ENCODE results near the gene ISL1. TPM values are rescaled to one million over a fixed set of nuclear protein-coding genes. Genes with fewer than 3 reads are reported as not detected.
A peak's percentile ranks its signal among the peaks of the same experiment; 100 is the strongest.

ISL1 gene
- total RNA-seq, 2 donors from 2014 or later, result 5.8 to 6.1 TPM

GRCh38 chr5:51398875-51399642, 15.8 kb downstream of the ISL1 start:
- Mint-ChIP-seq H3K27me3 (ENCODE audit: insufficient read depth) (peaks cover 90% of the 10 kb centered on the region), H3K36me3 (ENCODE audit: low read depth) (no peaks in the 10 kb centered on the region), H3K27ac (no peak overlapping the region), H3K4me1 (peaks cover 51% of the 10 kb centered on the region), H3K9me3 (no peaks in the 10 kb centered on the region), H3K4me3 (peak overlapping the region; percentile 64)
- no peaks in the 10 kb centered on the region for H3K36me3 ChIP-seq (ENCODE audit: control insufficient read depth, insufficient read depth, low read length)
- peak; percentile 81 for DNase-seq
- H3K9ac ChIP-seq (ENCODE audit: extremely low read depth, low read length, poor library complexity, severe bottlenecking), result no peak overlapping the region
- no peak overlapping the region for H3K27ac ChIP-seq (ENCODE audit: low read depth, low read length)
- peak overlapping the region; percentile 81 for H3K4me3 ChIP-seq (ENCODE audit: low read length)
- peaks cover 3% of the 10 kb centered on the region for H3K4me1 ChIP-seq (ENCODE audit: control insufficient read depth, insufficient read depth, low read length)
- WGBS, 2 experiments (ENCODE audit: insufficient coverage in 1 of 2, insufficient read length in 1 of 2), result 0 to 1% methylated on average over 12 to 57 of the region's 57 CpGs
- H3K9me3 ChIP-seq (ENCODE audit: control insufficient read depth, low read length), result no peaks in the 10 kb centered on the region
- peaks cover 87% of the 10 kb centered on the region for H3K27me3 ChIP-seq (ENCODE audit: control insufficient read depth, insufficient read depth, low read length, poor library complexity, severe bottlenecking)
- no peak for TF ChIP-seq CTCF (conservative IDR thresholded peaks at IDR 0.05)

- no peaks in the 10 kb centered on the region for H3K9me3 ChIP-seq (ENCODE audit: control insufficient read depth, low read length)
- no peaks in the 10 kb centered on the region for H3K9me3 Mint-ChIP-seq
- H3K4me3 Mint-ChIP-seq, result peak overlapping the region; percentile 64
- no peaks in the 10 kb centered on the region for H3K36me3 ChIP-seq (ENCODE audit: control insufficient read depth, insufficient read depth, low read length)
- peaks cover 46% of the 10 kb centered on the region for H3K4me1 Mint-ChIP-seq
- no peak overlapping the region for H3K9ac ChIP-seq (ENCODE audit: extremely low read depth, low read length, poor library complexity, severe bottlenecking)
- peaks cover 3% of the 10 kb centered on the region for H3K4me1 ChIP-seq (ENCODE audit: control insufficient read depth, insufficient read depth, low read length)
- H3K27ac Mint-ChIP-seq, result no peak overlapping the region
- peaks cover 85% of the 10 kb centered on the region for H3K27me3 ChIP-seq (ENCODE audit: control insufficient read depth, insufficient read depth, low read length, poor library complexity, severe bottlenecking)
- H3K4me3 ChIP-seq (ENCODE audit: low read length), result peak overlapping the region; percentile 81
- peaks cover 90% of the 10 kb centered on the region for H3K27me3 Mint-ChIP-seq (ENCODE audit: insufficient read depth)
- WGBS, 2 experiments (ENCODE audit: insufficient coverage in 1 of 2, insufficient read length in 1 of 2), result 2 to 12% methylated on average over 9 to 10 of the region's 10 CpGs
- no peaks in the 10 kb centered on the region for H3K36me3 Mint-ChIP-seq (ENCODE audit: low read depth)
- TF ChIP-seq CTCF (conservative IDR thresholded peaks at IDR 0.05), result no peak
- no peak for DNase-seq
- H3K27ac ChIP-seq (ENCODE audit: low read depth, low read length), result no peak overlapping the region
Measured at GRCh38 chr5:51399643-51400006, 16.4 kb downstream of the ISL1 start.

- H3K36me3 ChIP-seq (ENCODE audit: control insufficient read depth, insufficient read depth, low read length), result no peaks in the 10 kb centered on the region
- peaks cover 66% of the 10 kb centered on the region for H3K27me3 Mint-ChIP-seq (ENCODE audit: insufficient read depth)
- TF ChIP-seq CTCF (conservative IDR thresholded peaks at IDR 0.05), result peak; percentile 37
- peaks cover 18% of the 10 kb centered on the region for H3K4me1 Mint-ChIP-seq
- DNase-seq, result no peak
- H3K4me1 ChIP-seq (ENCODE audit: control insufficient read depth, insufficient read depth, low read length), result peaks cover 7% of the 10 kb centered on the region
- no peak overlapping the region for H3K9ac ChIP-seq (ENCODE audit: extremely low read depth, low read length, poor library complexity, severe bottlenecking)
- no peak overlapping the region for H3K27ac Mint-ChIP-seq
- no peak overlapping the region for H3K27ac ChIP-seq (ENCODE audit: low read depth, low read length)
- H3K4me3 ChIP-seq (ENCODE audit: low read length), result no peak overlapping the region
- H3K9me3 Mint-ChIP-seq, result no peaks in the 10 kb centered on the region
- no peaks in the 10 kb centered on the region for H3K36me3 Mint-ChIP-seq (ENCODE audit: low read depth)
- peaks cover 57% of the 10 kb centered on the region for H3K27me3 ChIP-seq (ENCODE audit: control insufficient read depth, insufficient read depth, low read length, poor library complexity, severe bottlenecking)
- WGBS, 2 experiments (ENCODE audit: insufficient coverage in 1 of 2, insufficient read length in 1 of 2), result 100% methylated on average over 1 of the region's 1 CpG; no CpG with 5 or more reads in 1 of the 2 experiments
- H3K4me3 Mint-ChIP-seq, result no peak overlapping the region
- no peaks in the 10 kb centered on the region for H3K9me3 ChIP-seq (ENCODE audit: control insufficient read depth, low read length)
Measured at GRCh38 chr5:51404255-51404654, 21.0 kb downstream of the ISL1 start.

Data from endodermal cell (in vitro differentiated cells).